WTC11 (cell line): ENCODE measurements around the gene PTPRN2. TPM values are rescaled to one million over a fixed set of nuclear protein-coding genes. Genes with fewer than 3 reads are reported as not detected.
"Not testable (repeated sequence)": the region's sequence is repeated elsewhere in the genome, so short reads cannot be mapped to it uniquely, and the experiment has no call there.

Experiments used
- ATAC-seq: fragments of 200-7000 bp; cut with Tn5 transposase; 2 replicates; pipeline ENCODE4 v1.10.0; 2021; ENCODE audit warnings: mild to moderate bottlenecking, moderate library complexity
- CTCF ChIA-PET: fragments of 300-600 bp; sonication (Branson Sonifier 250); formaldehyde crosslinking; loops from one replicate; lab custom pipeline; 2021; ENCODE audit warnings: antibody characterized with exemption; lab: Charles Lee
- POLR2A ChIA-PET: fragments of 350-600 bp; sonication (Branson Sonifier 250); formaldehyde crosslinking; loops from one replicate; lab custom pipeline; 2021; ENCODE audit warnings: antibody characterized with exemption; lab: Charles Lee
- DNase-seq: peaks from one replicate; pipeline ENCODE4 v3.0.0; 2021; ENCODE audit warnings: low spot score
- H3K27ac Mint-ChIP-seq: 2 replicates; pipeline ENCODE4 v1.8.0; 2021; ENCODE audit warnings: mixed read lengths
- H3K27me3 Mint-ChIP-seq: 2 replicates; pipeline ENCODE4 v1.8.0; 2021; ENCODE audit warnings: low read depth, mild to moderate bottlenecking, moderate library complexity, mixed read lengths
- H3K36me3 Mint-ChIP-seq: 2 replicates; pipeline ENCODE4 v1.8.0; 2021; ENCODE audit warnings: mixed read lengths
- H3K4me1 Mint-ChIP-seq: 2 replicates; pipeline ENCODE4 v1.8.0; 2022; ENCODE audit warnings: mixed read lengths
- H3K4me3 Mint-ChIP-seq: 2 replicates; pipeline ENCODE4 v1.8.0; 2021; ENCODE audit warnings: mild to moderate bottlenecking, moderate library complexity, mixed read lengths
- H3K9me3 Mint-ChIP-seq: 2 replicates; pipeline ENCODE4 v1.8.0; 2021; ENCODE audit warnings: mixed read lengths
- ATF1 ChIP-seq: sonication (generic); formaldehyde crosslinking; IDR thresholded peaks from 2 replicates; pipeline ENCODE4 v1.8.1; 2023; ENCODE audit warnings: mild to moderate bottlenecking, moderate library complexity, missing genetic modification reagents
- CTCF ChIP-seq: fragments of 200-600 bp; IDR thresholded peaks from 2 replicates; pipeline ENCODE4 v1.8.0; 2022; ENCODE audit warnings: antibody characterized with exemption
- E2F1 ChIP-seq: sonication (generic); formaldehyde crosslinking; IDR thresholded peaks from 2 replicates; pipeline ENCODE4 v1.8.0; 2022; ENCODE audit warnings: mild to moderate bottlenecking, missing genetic modification reagents
- HMGA2 ChIP-seq: fragments of 250-450 bp; sonication (Bioruptor Pico); IDR thresholded peaks from 2 replicates; pipeline ENCODE4 v1.4.0; 2021; ENCODE audit warnings: mild to moderate bottlenecking, moderate library complexity
- HMGXB4 ChIP-seq: sonication (generic); formaldehyde crosslinking; IDR thresholded peaks from 2 replicates; pipeline ENCODE4 v1.8.1; 2023; ENCODE audit warnings: mild to moderate bottlenecking, moderate library complexity, missing genetic modification reagents
- IRF1 ChIP-seq: sonication (generic); formaldehyde crosslinking; IDR thresholded peaks from 2 replicates; pipeline ENCODE4 v1.8.0; 2023; ENCODE audit warnings: missing genetic modification reagents
- KAT7 ChIP-seq: sonication (generic); formaldehyde crosslinking; IDR thresholded peaks from 2 replicates; pipeline ENCODE4 v1.8.1; 2023; ENCODE audit warnings: missing genetic modification reagents, mild to moderate bottlenecking, borderline replicate concordance
- NR1H2 ChIP-seq: sonication (generic); formaldehyde crosslinking; IDR thresholded peaks from 2 replicates; pipeline ENCODE4 v1.9.0; 2021; ENCODE audit warnings: mild to moderate bottlenecking, moderate library complexity, missing genetic modification reagents
- RORB ChIP-seq: fragments of 250-450 bp; sonication (Bioruptor Pico); IDR thresholded peaks from 2 replicates; pipeline ENCODE4 v1.9.0; 2021; ENCODE audit warnings: mild to moderate bottlenecking
- TEAD4 ChIP-seq: sonication (generic); formaldehyde crosslinking; IDR thresholded peaks from 2 replicates; pipeline ENCODE4 v1.8.0; 2022; ENCODE audit warnings: mild to moderate bottlenecking, missing genetic modification reagents
- ZNF416 ChIP-seq: fragments of 250-450 bp; sonication (Bioruptor Pico); IDR thresholded peaks from 2 replicates; pipeline ENCODE4 v1.9.0; 2021; ENCODE audit warnings: mild to moderate bottlenecking, inconsistent platforms
- total RNA-seq: library from RNA; stranded (reverse); gene quantifications from 3 replicates; pipeline ENCODE4 v1.2.3, GENCODE V29; 2021
- TF ChIP-seq, protein P1 (sequence below): fragments of 250-450 bp; sonication (Bioruptor Pico); IDR thresholded peaks from 2 replicates; pipeline ENCODE4 v1.9.0; 2021; ENCODE audit warnings: mild to moderate bottlenecking
- TF ChIP-seq, protein P2 (sequence below): sonication (generic); formaldehyde crosslinking; IDR thresholded peaks from 2 replicates; pipeline ENCODE4 v1.8.1; 2022; ENCODE audit warnings: mild to moderate bottlenecking, missing genetic modification reagents, moderate library complexity, borderline replicate concordance
- TF ChIP-seq, protein P3 (sequence below): fragments of 250-450 bp; sonication (Bioruptor Pico); IDR thresholded peaks from 2 replicates; pipeline ENCODE4 v1.9.0; 2021; ENCODE audit warnings: moderate library complexity, mild to moderate bottlenecking, inconsistent platforms, borderline replicate concordance
- TF ChIP-seq, protein P4 (sequence below): sonication (generic); formaldehyde crosslinking; conservative IDR thresholded peaks from 2 replicates; pipeline ENCODE4 v1.8.1; 2022; ENCODE audit warnings: mild to moderate bottlenecking, missing genetic modification reagents

The PTPRN2 gene
- total RNA-seq, 1 experiment from 2014 or later = 4.7 TPM

GRCh38 chr7:157897681-157898080 lies 689.9 kb downstream of the PTPRN2 start:
- ChIA-PET POLR2A (no interaction called here), CTCF (no interaction called here)
- ATAC-seq = no peak

GRCh38 chr7:157896774-157897555 lies 690.7 kb downstream of the PTPRN2 start:
- peaks cover 45% of the 10 kb centered on the region for H3K9me3 Mint-ChIP-seq
- H3K4me1 Mint-ChIP-seq = peaks cover 20% of the 10 kb centered on the region
- TF ChIP-seq KAT7 (CRISPR knock-in tag) (no peak), IRF1 (CRISPR knock-in tag) (no peak), E2F1 (CRISPR knock-in tag) (no peak), NR1H2 (no peak), CTCF (no peak), HMGA2 (CRISPR knock-in tag) (no peak), RORB (CRISPR knock-in tag) (no peak), ATF1 (CRISPR knock-in tag) (no peak), HMGXB4 (CRISPR knock-in tag) (no peak), TEAD4 (no peak)
- TF ChIP-seq, protein P1, sequence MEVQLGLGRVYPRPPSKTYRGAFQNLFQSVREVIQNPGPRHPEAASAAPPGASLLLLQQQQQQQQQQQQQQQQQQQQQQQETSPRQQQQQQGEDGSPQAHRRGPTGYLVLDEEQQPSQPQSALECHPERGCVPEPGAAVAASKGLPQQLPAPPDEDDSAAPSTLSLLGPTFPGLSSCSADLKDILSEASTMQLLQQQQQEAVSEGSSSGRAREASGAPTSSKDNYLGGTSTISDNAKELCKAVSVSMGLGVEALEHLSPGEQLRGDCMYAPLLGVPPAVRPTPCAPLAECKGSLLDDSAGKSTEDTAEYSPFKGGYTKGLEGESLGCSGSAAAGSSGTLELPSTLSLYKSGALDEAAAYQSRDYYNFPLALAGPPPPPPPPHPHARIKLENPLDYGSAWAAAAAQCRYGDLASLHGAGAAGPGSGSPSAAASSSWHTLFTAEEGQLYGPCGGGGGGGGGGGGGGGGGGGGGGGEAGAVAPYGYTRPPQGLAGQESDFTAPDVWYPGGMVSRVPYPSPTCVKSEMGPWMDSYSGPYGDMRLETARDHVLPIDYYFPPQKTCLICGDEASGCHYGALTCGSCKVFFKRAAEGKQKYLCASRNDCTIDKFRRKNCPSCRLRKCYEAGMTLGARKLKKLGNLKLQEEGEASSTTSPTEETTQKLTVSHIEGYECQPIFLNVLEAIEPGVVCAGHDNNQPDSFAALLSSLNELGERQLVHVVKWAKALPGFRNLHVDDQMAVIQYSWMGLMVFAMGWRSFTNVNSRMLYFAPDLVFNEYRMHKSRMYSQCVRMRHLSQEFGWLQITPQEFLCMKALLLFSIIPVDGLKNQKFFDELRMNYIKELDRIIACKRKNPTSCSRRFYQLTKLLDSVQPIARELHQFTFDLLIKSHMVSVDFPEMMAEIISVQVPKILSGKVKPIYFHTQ (CRISPR knock-in tag) = no peak
- TF ChIP-seq, protein P2, sequence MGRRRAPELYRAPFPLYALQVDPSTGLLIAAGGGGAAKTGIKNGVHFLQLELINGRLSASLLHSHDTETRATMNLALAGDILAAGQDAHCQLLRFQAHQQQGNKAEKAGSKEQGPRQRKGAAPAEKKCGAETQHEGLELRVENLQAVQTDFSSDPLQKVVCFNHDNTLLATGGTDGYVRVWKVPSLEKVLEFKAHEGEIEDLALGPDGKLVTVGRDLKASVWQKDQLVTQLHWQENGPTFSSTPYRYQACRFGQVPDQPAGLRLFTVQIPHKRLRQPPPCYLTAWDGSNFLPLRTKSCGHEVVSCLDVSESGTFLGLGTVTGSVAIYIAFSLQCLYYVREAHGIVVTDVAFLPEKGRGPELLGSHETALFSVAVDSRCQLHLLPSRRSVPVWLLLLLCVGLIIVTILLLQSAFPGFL (CRISPR knock-in tag) = no peak
- TF ChIP-seq, protein P3, sequence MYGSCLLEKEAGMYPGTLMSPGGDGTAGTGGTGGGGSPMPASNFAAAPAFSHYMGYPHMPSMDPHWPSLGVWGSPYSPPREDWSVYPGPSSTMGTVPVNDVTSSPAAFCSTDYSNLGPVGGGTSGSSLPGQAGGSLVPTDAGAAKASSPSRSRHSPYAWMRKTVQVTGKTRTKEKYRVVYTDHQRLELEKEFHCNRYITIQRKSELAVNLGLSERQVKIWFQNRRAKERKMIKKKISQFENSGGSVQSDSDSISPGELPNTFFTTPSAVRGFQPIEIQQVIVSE (CRISPR knock-in tag) = no peak
- TF ChIP-seq, protein P4, sequence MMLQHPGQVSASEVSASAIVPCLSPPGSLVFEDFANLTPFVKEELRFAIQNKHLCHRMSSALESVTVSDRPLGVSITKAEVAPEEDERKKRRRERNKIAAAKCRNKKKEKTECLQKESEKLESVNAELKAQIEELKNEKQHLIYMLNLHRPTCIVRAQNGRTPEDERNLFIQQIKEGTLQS (CRISPR knock-in tag) = no peak
- ATAC-seq (no peak), DNase-seq (no peak)
- H3K27me3 Mint-ChIP-seq = peaks cover 5% of the 10 kb centered on the region; the same call in 1 of the 2 replicates
- H3K4me3 Mint-ChIP-seq = no peak overlapping the region
- CTCF ChIA-PET = no interaction called here
- H3K27ac Mint-ChIP-seq = no peak overlapping the region
- POLR2A ChIA-PET = no interaction called here
- H3K36me3 Mint-ChIP-seq = peaks cover 39% of the 10 kb centered on the region

More at GRCh38 chr7:157897681-157898080, 689.9 kb downstream of the PTPRN2 start:
- H3K9me3 Mint-ChIP-seq = peaks cover 40% of the 10 kb centered on the region
- peaks cover 5% of the 10 kb centered on the region; the same call in 1 of the 2 replicates for H3K27me3 Mint-ChIP-seq
- no peak overlapping the region for H3K27ac Mint-ChIP-seq
- H3K4me3 Mint-ChIP-seq = no peak overlapping the region
- peaks cover 18% of the 10 kb centered on the region for H3K4me1 Mint-ChIP-seq
- no peak for DNase-seq
- H3K36me3 Mint-ChIP-seq = peaks cover 42% of the 10 kb centered on the region
- no peak for TF ChIP-seq ZNF416 (CRISPR knock-in tag)

- H3K4me3 Mint-ChIP-seq, ATAC-seq, POLR2A ChIA-PET, CTCF ChIA-PET, DNase-seq, H3K27ac Mint-ChIP-seq, H3K27me3 Mint-ChIP-seq: not testable (repeated sequence)
- Mint-ChIP-seq H3K9me3 (peaks cover 44% of the 10 kb centered on the region), H3K4me1 (peaks cover 20% of the 10 kb centered on the region), H3K36me3 (peaks cover 36% of the 10 kb centered on the region)
Observed at GRCh38 chr7:157896376-157896675, 691.3 kb downstream of the PTPRN2 start.
